Measurements from ENCODE around the gene ACTR3.

The ACTR3 gene

GRCh38 chr2:113869253-113869652 is 20.6 kb upstream of the ACTR3 start:
- TF ChIP-seq CTCF (IDR thresholded peaks at IDR 0.05; ENCODE audit: borderline replicate concordance, extremely low read depth, low read length, poor library complexity, severe bottlenecking) (no peak), EZH2 (IDR thresholded peaks at IDR 0.05; ENCODE audit: borderline replicate concordance, low read depth, low read length, severe bottlenecking) (no peak)
- no peak overlapping the region for H3K27ac ChIP-seq (ENCODE audit: low read length)
- no peak overlapping the region for H3K4me2 ChIP-seq (ENCODE audit: insufficient read depth, low read length)
- no peak overlapping the region for H2AFZ ChIP-seq (ENCODE audit: low read depth, low read length)
- H3K9ac ChIP-seq (ENCODE audit: low read depth, low read length): no peak overlapping the region
- H3K9me3 ChIP-seq (ENCODE audit: insufficient read depth, low read length, severe bottlenecking): no peaks in the 10 kb centered on the region
- H4K20me1 ChIP-seq (ENCODE audit: insufficient read depth, low read length): no peaks in the 10 kb centered on the region
- H3K27me3 ChIP-seq (ENCODE audit: insufficient read depth, low read length, poor library complexity): no peaks in the 10 kb centered on the region
- H3K79me2 ChIP-seq (ENCODE audit: insufficient read depth, low read length): no peaks in the 10 kb centered on the region
- no peak overlapping the region for H3K4me3 ChIP-seq (ENCODE audit: low read depth in 1 of 2, low read length in 2 of 2)
- DNase-seq (no peak), ATAC-seq (ENCODE audit: insufficient read depth, low read depth) (no peak)
- no peaks in the 10 kb centered on the region for H3K4me1 ChIP-seq (ENCODE audit: insufficient read depth, low read length)
- H3K36me3 ChIP-seq (ENCODE audit: insufficient read depth, low read length): no peaks in the 10 kb centered on the region

- Histone ChIP-seq H3K27me3 (ENCODE audit: insufficient read depth, low read length, poor library complexity) (no peaks in the 10 kb centered on the region), H3K27ac (ENCODE audit: low read length) (no peak overlapping the region), H3K4me3 (ENCODE audit: low read depth in 1 of 2, low read length in 2 of 2) (no peak overlapping the region), H3K36me3 (ENCODE audit: insufficient read depth, low read length) (no peaks in the 10 kb centered on the region), H3K4me2 (ENCODE audit: insufficient read depth, low read length) (no peak overlapping the region), H3K4me1 (ENCODE audit: insufficient read depth, low read length) (peaks cover 14% of the 10 kb centered on the region), H3K9me3 (ENCODE audit: insufficient read depth, low read length, severe bottlenecking) (no peaks in the 10 kb centered on the region), H4K20me1 (ENCODE audit: insufficient read depth, low read length) (no peaks in the 10 kb centered on the region), H2AFZ (ENCODE audit: low read depth, low read length) (no peak overlapping the region), H3K9ac (ENCODE audit: low read depth, low read length) (no peak overlapping the region), H3K79me2 (ENCODE audit: insufficient read depth, low read length) (no peaks in the 10 kb centered on the region)
- DNase-seq: no peak
- ATAC-seq (ENCODE audit: insufficient read depth, low read depth): no peak
- no peak for TF ChIP-seq CTCF (IDR thresholded peaks at IDR 0.05; ENCODE audit: borderline replicate concordance, extremely low read depth, low read length, poor library complexity, severe bottlenecking)
- TF ChIP-seq EZH2 (IDR thresholded peaks at IDR 0.05; ENCODE audit: borderline replicate concordance, low read depth, low read length, severe bottlenecking): no peak
Observed at GRCh38 chr2:113872201-113872600, 17.7 kb upstream of the ACTR3 start.

GRCh38 chr2:113873867-113874266 is 16.0 kb upstream of the ACTR3 start:
- no peaks in the 10 kb centered on the region for H4K20me1 ChIP-seq (ENCODE audit: insufficient read depth, low read length)
- DNase-seq (no peak), ATAC-seq (ENCODE audit: insufficient read depth, low read depth) (no peak)
- H2AFZ ChIP-seq (ENCODE audit: low read depth, low read length): no peak overlapping the region
- H3K9ac ChIP-seq (ENCODE audit: low read depth, low read length): no peak overlapping the region
- H3K4me1 ChIP-seq (ENCODE audit: insufficient read depth, low read length): peaks cover 24% of the 10 kb centered on the region
- no peaks in the 10 kb centered on the region for H3K9me3 ChIP-seq (ENCODE audit: insufficient read depth, low read length, severe bottlenecking)
- H3K27ac ChIP-seq (ENCODE audit: low read length): no peak overlapping the region
- no peak overlapping the region for H3K4me3 ChIP-seq (ENCODE audit: low read depth in 1 of 2, low read length in 2 of 2)
- no peaks in the 10 kb centered on the region for H3K79me2 ChIP-seq (ENCODE audit: insufficient read depth, low read length)
- H3K4me2 ChIP-seq (ENCODE audit: insufficient read depth, low read length): no peak overlapping the region
- no peaks in the 10 kb centered on the region for H3K27me3 ChIP-seq (ENCODE audit: insufficient read depth, low read length, poor library complexity)
- TF ChIP-seq EZH2 (IDR thresholded peaks at IDR 0.05; ENCODE audit: borderline replicate concordance, low read depth, low read length, severe bottlenecking) (no peak), CTCF (IDR thresholded peaks at IDR 0.05; ENCODE audit: borderline replicate concordance, extremely low read depth, low read length, poor library complexity, severe bottlenecking) (no peak)
- no peaks in the 10 kb centered on the region for H3K36me3 ChIP-seq (ENCODE audit: insufficient read depth, low read length)

- no peaks in the 10 kb centered on the region for H3K9me3 ChIP-seq (ENCODE audit: insufficient read depth, low read length, severe bottlenecking)
- DNase-seq (no peak), ATAC-seq (ENCODE audit: insufficient read depth, low read depth) (no peak)
- H3K27me3 ChIP-seq (ENCODE audit: insufficient read depth, low read length, poor library complexity): no peaks in the 10 kb centered on the region
- no peak overlapping the region for H3K4me2 ChIP-seq (ENCODE audit: insufficient read depth, low read length)
- H3K4me3 ChIP-seq (ENCODE audit: low read depth in 1 of 2, low read length in 2 of 2): no peak overlapping the region
- no peaks in the 10 kb centered on the region for H3K79me2 ChIP-seq (ENCODE audit: insufficient read depth, low read length)
- no peaks in the 10 kb centered on the region for H4K20me1 ChIP-seq (ENCODE audit: insufficient read depth, low read length)
- no peak overlapping the region for H3K27ac ChIP-seq (ENCODE audit: low read length)
- no peak for TF ChIP-seq CTCF (IDR thresholded peaks at IDR 0.05; ENCODE audit: borderline replicate concordance, extremely low read depth, low read length, poor library complexity, severe bottlenecking)
- TF ChIP-seq EZH2 (IDR thresholded peaks at IDR 0.05; ENCODE audit: borderline replicate concordance, low read depth, low read length, severe bottlenecking): no peak
- H2AFZ ChIP-seq (ENCODE audit: low read depth, low read length): no peak overlapping the region
- no peak overlapping the region for H3K9ac ChIP-seq (ENCODE audit: low read depth, low read length)
- peaks cover 24% of the 10 kb centered on the region for H3K4me1 ChIP-seq (ENCODE audit: insufficient read depth, low read length)
- no peaks in the 10 kb centered on the region for H3K36me3 ChIP-seq (ENCODE audit: insufficient read depth, low read length)
Observed at GRCh38 chr2:113875135-113875534, 14.8 kb upstream of the ACTR3 start.

Measured in DND-41 (cell line).